ENCODE data around the gene KRT6C.
"Not testable (repeated sequence)": the region's sequence is repeated elsewhere in the genome, so short reads cannot be mapped to it uniquely, and the experiment has no call there.

KRT6C gene

DNA sequence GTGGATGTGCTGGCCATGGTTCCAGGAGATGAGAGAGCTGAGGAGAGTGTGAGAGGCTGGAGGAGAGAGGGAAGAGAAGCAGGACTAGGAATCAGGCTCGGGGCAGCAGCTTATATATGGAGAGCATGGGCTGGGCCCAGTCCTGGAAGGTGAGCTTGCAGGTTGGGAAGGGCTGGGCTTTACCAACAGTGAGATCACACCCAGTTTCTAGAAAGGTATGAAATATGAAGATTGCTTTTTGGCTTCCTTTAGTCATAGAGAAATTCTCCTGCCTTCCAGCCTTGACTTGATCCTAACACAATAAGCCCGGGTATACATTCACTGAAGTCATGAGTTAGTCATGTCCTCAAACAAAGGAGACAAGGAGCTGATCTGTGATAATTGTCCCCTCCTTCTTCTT, 19.6 kb upstream of the KRT6C start, which contains the start of gene KRT6A:
Gene KRT6A (minus strand): TSS at position 86 of the 400 bp plus-strand sequence. CDS start 69 bp downstream, at position 17.
- Mint-ChIP-seq H3K36me3 (ENCODE audit: low read depth) (no peaks in the 10 kb centered on the region), H3K4me3 (no peak within 1 kb of the TSS), H3K9me3 (no peaks in the 10 kb centered on the region), H3K4me1 (ENCODE audit: low read depth) (peaks cover 17% of the 10 kb centered on the region), H3K27me3 (peaks cover 20% of the 10 kb centered on the region), H3K27ac (no peak within 1 kb of the TSS)
- intact Hi-C loops (cut with micrococcal nuclease) = no loop called here

DNA sequence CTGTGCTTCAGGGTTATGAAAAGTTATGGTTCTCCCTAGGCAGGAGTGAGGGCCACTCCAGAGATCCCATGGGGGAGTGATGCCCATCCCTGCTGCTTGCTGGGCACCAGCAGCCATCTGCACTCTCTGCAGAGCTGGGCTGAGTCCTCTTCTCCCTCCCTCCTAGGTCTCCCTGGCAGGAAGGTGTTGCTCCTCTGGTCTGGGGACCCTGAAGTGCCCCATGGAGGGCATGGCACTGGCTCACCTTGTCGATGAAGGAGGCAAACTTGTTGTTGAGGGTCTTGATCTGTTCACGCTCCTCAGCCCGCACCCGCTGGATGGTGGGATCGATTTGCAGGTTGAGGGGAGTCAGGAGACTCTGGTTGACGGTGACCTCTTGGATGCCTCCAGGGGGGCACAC, 18.8 kb upstream of the KRT6C start:
- H3K4me1 Mint-ChIP-seq (ENCODE audit: low read depth) = peaks cover 17% of the 10 kb centered on the region
- H3K36me3 Mint-ChIP-seq (ENCODE audit: low read depth); H3K9me3 Mint-ChIP-seq; H3K4me3 Mint-ChIP-seq; H3K27ac Mint-ChIP-seq; intact Hi-C loops (cut with micrococcal nuclease): not testable (repeated sequence)
- peaks cover 17% of the 10 kb centered on the region for H3K27me3 Mint-ChIP-seq

DNA sequence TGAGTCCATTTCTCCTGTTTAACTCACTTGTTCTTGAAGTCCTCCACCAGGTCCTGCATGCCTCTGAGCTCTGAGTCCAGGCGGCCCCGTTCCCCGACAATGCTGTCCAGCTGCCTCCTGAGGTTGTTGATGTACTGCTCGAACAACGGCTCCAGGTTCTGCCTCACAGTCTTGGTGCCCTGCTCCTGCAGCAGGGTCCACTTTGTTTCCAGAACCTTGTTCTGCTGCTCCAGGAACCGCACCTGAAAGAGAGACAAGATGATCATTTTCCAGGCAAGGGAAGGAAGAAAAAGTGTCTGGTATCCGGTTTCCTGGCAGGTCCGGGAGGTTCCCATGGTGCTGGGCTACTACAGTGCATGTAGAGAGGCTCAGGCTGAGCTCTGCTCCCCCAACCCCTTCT, 17.9 kb upstream of the KRT6C start:
- Mint-ChIP-seq H3K4me1 (ENCODE audit: low read depth) (peaks cover 17% of the 10 kb centered on the region), H3K27me3 (peaks cover 19% of the 10 kb centered on the region)
- intact Hi-C loops (cut with micrococcal nuclease); H3K4me3 Mint-ChIP-seq; H3K27ac Mint-ChIP-seq; H3K9me3 Mint-ChIP-seq; H3K36me3 Mint-ChIP-seq (ENCODE audit: low read depth): not testable (repeated sequence)

GRCh38 chr12:52488736-52489135, 15.1 kb upstream of the KRT6C start:
- Mint-ChIP-seq H3K9me3 (peaks cover 11% of the 10 kb centered on the region), H3K27me3 (peaks cover 30% of the 10 kb centered on the region), H3K36me3 (ENCODE audit: low read depth) (no peaks in the 10 kb centered on the region), H3K27ac (no peak overlapping the region), H3K4me3 (no peak overlapping the region), H3K4me1 (ENCODE audit: low read depth) (no peaks in the 10 kb centered on the region)
- intact Hi-C loops (cut with micrococcal nuclease) = no loop called here

- H3K4me1 Mint-ChIP-seq (ENCODE audit: low read depth); H3K36me3 Mint-ChIP-seq (ENCODE audit: low read depth); H3K27ac Mint-ChIP-seq; H3K4me3 Mint-ChIP-seq; intact Hi-C loops (cut with micrococcal nuclease): not testable (repeated sequence)
- peaks cover 31% of the 10 kb centered on the region for H3K27me3 Mint-ChIP-seq
- H3K9me3 Mint-ChIP-seq = peaks cover 11% of the 10 kb centered on the region
Observed at GRCh38 chr12:52487744-52488443, 14.3 kb upstream of the KRT6C start.

DNA sequence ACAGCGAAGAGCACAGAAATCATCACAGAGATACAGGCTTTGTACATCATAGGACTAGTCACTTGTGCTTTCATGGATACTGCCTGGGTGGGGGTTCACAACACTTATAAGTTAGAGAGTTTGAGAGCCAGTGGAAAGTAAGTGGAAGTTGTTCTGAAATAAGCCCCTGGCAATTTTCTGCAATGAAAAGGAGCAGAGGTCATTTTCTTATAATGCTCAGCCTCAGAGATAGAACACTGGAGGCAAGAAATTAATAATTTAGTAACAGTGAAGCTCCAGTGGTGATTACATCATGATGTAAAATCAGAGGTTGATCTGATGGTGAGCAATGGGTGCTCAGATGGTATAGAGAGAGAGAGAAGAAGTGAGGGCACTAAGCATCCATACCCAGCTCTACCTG, 13.6 kb upstream of the KRT6C start:
- intact Hi-C loops (cut with micrococcal nuclease) = no loop called here
- Mint-ChIP-seq H3K27me3 (peaks cover 27% of the 10 kb centered on the region), H3K4me1 (ENCODE audit: low read depth) (no peaks in the 10 kb centered on the region), H3K27ac (no peak overlapping the region), H3K4me3 (no peak overlapping the region), H3K36me3 (ENCODE audit: low read depth) (no peaks in the 10 kb centered on the region), H3K9me3 (peaks cover 11% of the 10 kb centered on the region)

DNA sequence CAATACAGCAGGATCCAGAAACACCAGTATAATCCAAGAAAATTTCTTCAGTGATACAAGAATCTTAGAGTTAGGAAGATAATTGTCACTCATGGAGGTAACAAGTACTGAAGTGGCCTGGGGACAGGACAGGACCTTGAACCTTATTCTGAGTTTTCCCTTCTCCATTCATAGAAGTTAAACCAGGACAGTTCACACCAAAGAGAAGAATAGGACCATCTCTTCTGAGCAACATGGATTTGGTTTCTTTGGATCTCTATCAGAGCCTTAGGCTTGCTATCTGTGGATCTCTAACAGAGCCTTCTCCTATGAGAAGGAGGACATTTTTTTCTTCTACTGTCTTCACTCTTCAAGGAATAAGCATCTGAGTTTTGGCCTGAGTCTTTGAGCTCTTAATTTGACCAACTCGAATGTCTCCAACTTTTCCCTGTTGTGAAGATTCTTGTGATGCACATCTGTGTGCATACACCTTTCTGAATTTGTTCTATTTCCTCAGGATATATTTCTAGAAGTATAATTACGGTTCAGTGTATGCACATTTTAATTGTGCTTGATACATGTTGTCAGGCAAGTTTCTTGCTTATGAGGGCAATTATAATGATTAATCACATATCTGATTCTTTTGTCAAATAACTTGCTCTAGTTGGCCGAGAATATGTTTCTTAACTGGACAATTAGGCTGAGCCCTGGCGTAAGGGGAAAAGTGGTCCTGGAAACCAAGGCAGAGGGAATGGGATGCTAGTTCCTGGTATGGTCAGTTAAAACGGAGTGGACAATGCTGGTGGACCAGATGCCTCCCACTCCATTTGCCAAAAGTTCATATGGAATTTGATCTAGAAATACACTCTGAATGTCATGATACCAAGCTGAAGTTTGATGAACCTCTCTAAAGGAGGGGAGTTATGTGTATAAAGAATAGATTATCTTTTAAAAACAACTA, 12.8 kb upstream of the KRT6C start:
- Mint-ChIP-seq H3K36me3 (ENCODE audit: low read depth) (no peaks in the 10 kb centered on the region), H3K4me1 (ENCODE audit: low read depth) (no peaks in the 10 kb centered on the region), H3K4me3 (no peak overlapping the region), H3K27ac (no peak overlapping the region), H3K27me3 (peaks cover 26% of the 10 kb centered on the region), H3K9me3 (peaks cover 11% of the 10 kb centered on the region)
- intact Hi-C loops (cut with micrococcal nuclease) = no loop called here

GRCh38 chr12:52480073-52480472, 6.5 kb upstream of the KRT6C start:
- H3K4me1 Mint-ChIP-seq (ENCODE audit: low read depth) = no peaks in the 10 kb centered on the region
- H3K36me3 Mint-ChIP-seq (ENCODE audit: low read depth) = no peaks in the 10 kb centered on the region
- H3K27me3 Mint-ChIP-seq = peaks cover 19% of the 10 kb centered on the region
- intact Hi-C loops (cut with micrococcal nuclease) = no loop called here
- no peak overlapping the region for H3K4me3 Mint-ChIP-seq
- peaks cover 6% of the 10 kb centered on the region for H3K9me3 Mint-ChIP-seq
- no peak overlapping the region for H3K27ac Mint-ChIP-seq

DNA sequence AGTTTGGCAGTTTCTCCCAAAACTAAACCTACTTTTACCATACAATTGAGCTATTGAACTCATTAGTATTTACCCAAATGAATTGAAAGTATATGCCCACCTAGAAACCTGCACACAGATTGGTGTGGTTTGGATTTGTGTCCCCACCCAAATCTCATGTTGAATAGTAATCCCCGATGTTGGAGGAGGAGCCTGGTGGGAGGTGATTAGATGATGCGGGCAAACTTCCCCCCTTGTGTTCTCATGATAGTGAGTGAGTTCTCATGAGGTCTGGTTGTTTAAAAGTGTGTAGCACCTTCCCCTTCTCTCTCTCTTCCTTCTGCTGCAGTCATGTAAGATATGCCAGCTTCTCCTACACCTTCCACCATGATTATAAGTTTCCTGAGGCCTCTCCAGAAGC, 4.0 kb upstream of the KRT6C start:
- Mint-ChIP-seq H3K4me3 (no peak overlapping the region), H3K4me1 (ENCODE audit: low read depth) (no peaks in the 10 kb centered on the region), H3K27ac (no peak overlapping the region), H3K27me3 (peaks cover 7% of the 10 kb centered on the region), H3K36me3 (ENCODE audit: low read depth) (no peaks in the 10 kb centered on the region), H3K9me3 (no peaks in the 10 kb centered on the region)
- intact Hi-C loops (cut with micrococcal nuclease) = no loop called here

DNA sequence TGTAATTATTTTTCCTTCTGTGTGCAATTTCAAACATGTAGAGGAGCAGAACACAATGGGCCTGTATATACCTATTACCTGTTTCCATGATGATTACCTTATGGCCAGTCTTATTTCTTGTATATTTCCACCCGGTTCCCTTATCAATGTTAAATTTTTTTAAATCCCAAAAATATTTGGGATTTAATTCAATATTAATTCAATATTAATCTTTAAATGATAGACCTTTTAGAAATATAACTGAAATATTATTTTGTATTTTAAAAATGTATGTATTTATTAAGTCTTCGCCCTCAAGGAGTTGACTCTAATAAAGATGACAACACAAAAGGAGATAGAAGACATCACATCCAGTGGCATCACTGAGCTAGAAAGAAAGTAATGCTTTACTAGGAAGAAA, 607 bp upstream of the KRT6C start:
- H3K4me1 Mint-ChIP-seq (ENCODE audit: low read depth) = no peaks in the 10 kb centered on the region
- intact Hi-C loops (cut with micrococcal nuclease) = no loop called here
- H3K27me3 Mint-ChIP-seq = peaks cover 4% of the 10 kb centered on the region
- no peaks in the 10 kb centered on the region for H3K9me3 Mint-ChIP-seq
- no peak overlapping the region for H3K4me3 Mint-ChIP-seq
- H3K27ac Mint-ChIP-seq = no peak overlapping the region
- no peaks in the 10 kb centered on the region for H3K36me3 Mint-ChIP-seq (ENCODE audit: low read depth)

DNA sequence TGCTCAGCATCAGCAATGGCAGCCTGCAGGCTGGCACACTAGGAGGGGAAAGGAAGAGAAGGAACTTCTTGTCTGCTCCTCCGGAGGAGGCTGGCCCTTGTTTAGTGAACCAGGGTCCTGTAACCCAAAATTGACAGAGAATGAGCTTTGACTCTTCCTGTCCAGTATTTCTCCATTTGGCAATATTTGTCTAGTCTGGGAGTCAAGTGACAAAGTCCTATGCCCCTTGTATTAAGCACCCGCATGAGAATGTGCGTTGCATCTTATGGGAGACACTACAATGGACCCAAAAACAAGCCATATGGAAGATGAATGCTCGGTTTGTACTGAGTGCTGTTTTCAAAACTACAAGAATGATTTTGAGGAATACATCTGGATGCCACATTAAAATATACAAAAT, 3.8 kb downstream of the KRT6C start:
- no peaks in the 10 kb centered on the region for H3K36me3 Mint-ChIP-seq (ENCODE audit: low read depth)
- no peak overlapping the region for H3K27ac Mint-ChIP-seq
- H3K4me3 Mint-ChIP-seq = no peak overlapping the region
- H3K4me1 Mint-ChIP-seq (ENCODE audit: low read depth) = no peaks in the 10 kb centered on the region
- no peaks in the 10 kb centered on the region for H3K9me3 Mint-ChIP-seq
- intact Hi-C loops (cut with micrococcal nuclease) = no loop called here
- H3K27me3 Mint-ChIP-seq = peaks cover 8% of the 10 kb centered on the region

- Mint-ChIP-seq H3K4me3 (no peak overlapping the region), H3K4me1 (ENCODE audit: low read depth) (no peaks in the 10 kb centered on the region), H3K36me3 (ENCODE audit: low read depth) (no peaks in the 10 kb centered on the region), H3K9me3 (no peaks in the 10 kb centered on the region), H3K27ac (no peak overlapping the region), H3K27me3 (peaks cover 19% of the 10 kb centered on the region)
- intact Hi-C loops (cut with micrococcal nuclease) = no loop called here
Observed at GRCh38 chr12:52464897-52465296, 8.7 kb downstream of the KRT6C start.

- intact Hi-C loops (cut with micrococcal nuclease) = no loop called here
- Mint-ChIP-seq H3K36me3 (ENCODE audit: low read depth) (no peaks in the 10 kb centered on the region), H3K4me1 (ENCODE audit: low read depth) (no peaks in the 10 kb centered on the region), H3K27ac (no peak overlapping the region), H3K4me3 (no peak overlapping the region), H3K9me3 (no peaks in the 10 kb centered on the region), H3K27me3 (peaks cover 15% of the 10 kb centered on the region)
Observed at GRCh38 chr12:52461693-52462092, 11.9 kb downstream of the KRT6C start.

GRCh38 chr12:52458861-52459260, 14.7 kb downstream of the KRT6C start:
- Mint-ChIP-seq H3K27me3 (peaks cover 9% of the 10 kb centered on the region), H3K4me1 (ENCODE audit: low read depth) (no peaks in the 10 kb centered on the region), H3K9me3 (no peaks in the 10 kb centered on the region), H3K36me3 (ENCODE audit: low read depth) (no peaks in the 10 kb centered on the region), H3K4me3 (no peak overlapping the region), H3K27ac (no peak overlapping the region)
- intact Hi-C loops (cut with micrococcal nuclease) = no loop called here

Measured in dendritic cell treated with granulocyte-macrophage colony-stimulating factor and Interleukin-4, amounts not matched to agents 40 ng/mL and 50 ng/mL, for 4 days (primary cell).